Measurements from ENCODE around the gene KAZN.

The KAZN gene

DNA sequence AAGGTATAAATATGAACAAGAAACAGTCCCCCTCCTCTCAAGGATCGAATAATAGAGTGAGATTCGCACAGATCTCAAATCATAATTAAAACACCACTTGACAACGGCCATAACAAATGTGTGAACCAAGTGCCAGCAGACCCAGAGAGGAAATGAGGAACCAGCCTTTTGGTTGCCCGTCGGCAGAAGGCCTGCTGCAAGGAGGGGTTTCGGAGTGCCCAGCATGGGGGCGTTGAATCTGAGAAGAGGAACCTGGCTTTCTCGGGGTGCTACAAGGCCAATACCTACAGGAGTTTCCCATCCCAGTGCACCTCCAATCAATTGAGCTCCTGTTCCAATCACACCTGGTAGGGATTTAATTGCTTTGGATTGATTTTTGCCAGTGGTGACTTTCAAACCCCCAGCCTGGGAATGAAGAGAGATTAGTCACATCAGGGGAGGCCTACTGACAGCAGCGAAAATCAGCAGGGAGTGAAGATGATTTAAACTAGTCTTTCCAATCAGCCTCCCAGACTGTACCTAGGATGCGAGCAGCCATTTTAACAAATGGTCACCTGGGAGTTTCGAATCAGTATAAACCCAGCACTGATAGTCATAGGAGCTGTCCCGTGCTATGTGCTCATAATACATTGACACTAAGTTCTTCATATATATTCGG is 263.8 kb downstream of the KAZN start:
- no peak overlapping the region for H3K4me3 ChIP-seq (ENCODE audit: insufficient read depth, low read depth, low read length, poor library complexity, severe bottlenecking)
- no peaks in the 10 kb centered on the region for H3K36me3 ChIP-seq (ENCODE audit: control insufficient read depth, insufficient read depth, low read length)
- H3K27ac ChIP-seq (ENCODE audit: insufficient read depth, low read length, poor library complexity, severe bottlenecking), result no peak overlapping the region
- no peaks in the 10 kb centered on the region for H3K4me1 ChIP-seq (ENCODE audit: control insufficient read depth, insufficient read depth, low read length, poor library complexity, severe bottlenecking)
- no peaks in the 10 kb centered on the region for H3K27me3 ChIP-seq (replicated peaks; ENCODE audit: control insufficient read depth, insufficient read depth, low read length, poor library complexity, severe bottlenecking)
- no peaks in the 10 kb centered on the region for H3K9me3 ChIP-seq (ENCODE audit: control insufficient read depth, low read length)
- DNase-seq, result no peak

DNA sequence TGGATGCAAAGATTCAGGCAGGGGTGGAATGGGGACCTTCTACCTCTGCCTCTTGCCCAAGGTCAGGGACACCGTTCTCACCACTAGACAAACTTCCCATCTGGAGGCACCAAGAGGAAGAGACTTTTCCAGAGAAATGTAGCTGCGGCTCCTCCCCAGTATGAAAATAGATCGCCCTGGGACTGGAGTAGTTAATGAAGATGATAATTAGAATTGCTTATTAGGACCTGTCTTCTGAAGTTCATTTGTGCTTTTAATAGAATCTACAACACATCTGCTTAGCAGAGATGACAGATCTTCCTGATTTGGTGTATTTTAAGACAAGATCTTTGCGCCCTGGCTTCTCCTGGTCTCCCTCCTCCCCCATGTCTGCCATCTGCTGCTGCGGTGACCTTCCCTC is 266.6 kb downstream of the KAZN start:
- Histone ChIP-seq H3K36me3 (ENCODE audit: control insufficient read depth, insufficient read depth, low read length) (no peaks in the 10 kb centered on the region), H3K4me1 (ENCODE audit: control insufficient read depth, insufficient read depth, low read length, poor library complexity, severe bottlenecking) (no peaks in the 10 kb centered on the region), H3K27ac (ENCODE audit: insufficient read depth, low read length, poor library complexity, severe bottlenecking) (no peak overlapping the region), H3K9me3 (ENCODE audit: control insufficient read depth, low read length) (no peaks in the 10 kb centered on the region), H3K27me3 (replicated peaks; ENCODE audit: control insufficient read depth, insufficient read depth, low read length, poor library complexity, severe bottlenecking) (no peaks in the 10 kb centered on the region), H3K4me3 (ENCODE audit: insufficient read depth, low read depth, low read length, poor library complexity, severe bottlenecking) (no peak overlapping the region)
- no peak for DNase-seq

DNA sequence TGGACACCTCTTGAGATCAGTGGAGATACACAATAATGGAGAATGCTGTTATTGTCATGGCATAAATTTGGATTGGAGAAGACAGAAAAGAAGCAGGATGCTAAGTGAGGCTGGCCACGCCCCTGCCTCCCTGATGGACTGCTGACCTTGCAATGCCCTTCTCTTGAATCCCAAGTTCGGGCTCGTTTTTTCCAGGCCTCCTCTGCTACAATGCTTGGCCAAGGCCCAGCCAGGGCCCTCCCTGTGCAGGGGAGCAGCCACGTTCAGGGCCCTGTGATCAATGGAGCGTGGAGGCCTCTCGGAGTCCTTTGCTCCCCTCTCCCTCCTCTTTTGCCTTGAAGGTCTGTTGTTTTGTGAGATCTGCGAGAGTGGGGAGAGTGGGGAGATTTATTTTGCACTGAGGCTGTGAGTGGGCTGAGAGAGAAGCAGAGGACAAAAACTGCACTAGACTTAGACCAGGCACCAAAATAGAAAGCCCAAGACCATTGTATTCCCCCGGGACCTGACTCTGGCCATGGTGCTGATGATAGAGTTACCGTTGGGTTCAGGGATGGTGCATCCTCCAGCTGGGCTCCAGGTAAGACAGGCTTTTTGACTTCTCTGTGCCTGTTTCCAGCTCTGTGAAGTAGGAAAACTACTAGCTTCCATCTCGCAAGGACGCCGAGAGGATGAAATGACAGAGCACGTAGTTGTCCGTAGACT is 268.6 kb downstream of the KAZN start:
- H3K36me3 ChIP-seq (ENCODE audit: control insufficient read depth, insufficient read depth, low read length), result no peaks in the 10 kb centered on the region
- no peak for DNase-seq
- no peak overlapping the region for H3K27ac ChIP-seq (ENCODE audit: insufficient read depth, low read length, poor library complexity, severe bottlenecking)
- H3K9me3 ChIP-seq (ENCODE audit: control insufficient read depth, low read length), result no peaks in the 10 kb centered on the region
- H3K27me3 ChIP-seq (replicated peaks; ENCODE audit: control insufficient read depth, insufficient read depth, low read length, poor library complexity, severe bottlenecking), result no peaks in the 10 kb centered on the region
- H3K4me1 ChIP-seq (ENCODE audit: control insufficient read depth, insufficient read depth, low read length, poor library complexity, severe bottlenecking), result no peaks in the 10 kb centered on the region
- H3K4me3 ChIP-seq (ENCODE audit: insufficient read depth, low read depth, low read length, poor library complexity, severe bottlenecking), result no peak overlapping the region

DNA sequence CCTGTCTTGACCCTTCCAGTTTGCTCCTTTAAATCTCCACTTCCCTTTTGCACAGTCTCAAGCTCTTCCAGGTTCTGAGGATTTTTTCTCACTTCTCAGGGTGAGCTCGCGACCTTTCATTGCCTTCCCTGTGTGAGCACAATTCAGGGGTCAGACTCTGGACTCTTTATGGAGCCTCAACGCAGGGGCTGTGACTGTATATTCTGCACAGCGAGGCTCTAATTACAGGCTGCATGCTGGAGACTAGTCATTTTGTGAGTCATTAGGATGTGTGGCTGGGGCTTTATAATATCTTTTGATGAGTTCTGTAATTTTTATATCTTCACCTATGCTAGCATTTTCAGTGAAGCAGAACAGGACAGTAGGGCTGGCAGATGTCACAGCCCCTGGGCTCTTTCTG is 270.7 kb downstream of the KAZN start:
- H3K9me3 ChIP-seq (ENCODE audit: control insufficient read depth, low read length), result no peaks in the 10 kb centered on the region

DNA sequence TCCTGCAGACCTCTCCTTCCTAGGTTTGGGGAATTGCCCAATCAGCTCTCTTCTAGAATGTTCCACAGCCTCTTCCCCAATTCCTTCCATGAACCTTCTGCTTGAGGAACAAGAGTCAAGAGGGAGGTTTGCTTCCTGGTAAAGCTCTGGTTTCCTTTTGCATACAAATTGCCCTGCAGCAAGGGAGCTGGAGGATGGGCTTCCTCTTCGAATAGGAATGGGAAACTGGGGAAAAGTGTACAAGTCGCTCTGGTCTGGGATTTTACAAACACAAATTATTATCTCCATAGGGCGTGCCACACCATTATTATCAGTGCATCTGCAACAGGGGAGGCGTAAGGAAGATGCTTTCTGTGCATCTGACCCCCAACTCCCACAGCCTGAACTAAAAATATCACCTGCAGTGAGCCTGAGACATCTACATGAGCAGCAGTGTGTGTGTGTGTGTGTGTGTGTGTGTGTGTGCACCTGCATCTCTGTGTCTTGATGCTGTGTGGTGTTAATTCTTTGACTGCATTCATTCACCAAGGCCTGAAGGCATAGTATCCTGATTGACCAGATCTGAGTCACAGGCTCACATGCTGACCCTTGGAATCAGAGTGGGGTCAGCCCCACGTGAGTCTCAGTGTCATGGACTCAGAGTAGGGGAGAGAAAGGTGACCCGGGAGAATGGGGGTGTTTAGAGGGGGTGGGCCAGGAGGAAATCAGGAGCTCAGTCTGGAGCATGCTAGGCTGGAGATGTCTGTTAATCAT is 272.9 kb downstream of the KAZN start:
- Histone ChIP-seq H3K4me3 (ENCODE audit: insufficient read depth, low read depth, low read length, poor library complexity, severe bottlenecking) (no peak overlapping the region), H3K27me3 (replicated peaks; ENCODE audit: control insufficient read depth, insufficient read depth, low read length, poor library complexity, severe bottlenecking) (no peaks in the 10 kb centered on the region), H3K4me1 (ENCODE audit: control insufficient read depth, insufficient read depth, low read length, poor library complexity, severe bottlenecking) (no peaks in the 10 kb centered on the region), H3K9me3 (ENCODE audit: control insufficient read depth, low read length) (no peaks in the 10 kb centered on the region), H3K36me3 (ENCODE audit: control insufficient read depth, insufficient read depth, low read length) (no peaks in the 10 kb centered on the region), H3K27ac (ENCODE audit: insufficient read depth, low read length, poor library complexity, severe bottlenecking) (no peak overlapping the region)
- no peak for DNase-seq

More for the DNA sequence above, 270.7 kb downstream of the KAZN start:
- Histone ChIP-seq H3K27me3 (replicated peaks; ENCODE audit: control insufficient read depth, insufficient read depth, low read length, poor library complexity, severe bottlenecking) (no peaks in the 10 kb centered on the region), H3K36me3 (ENCODE audit: control insufficient read depth, insufficient read depth, low read length) (no peaks in the 10 kb centered on the region), H3K27ac (ENCODE audit: insufficient read depth, low read length, poor library complexity, severe bottlenecking) (no peak overlapping the region), H3K4me1 (ENCODE audit: control insufficient read depth, insufficient read depth, low read length, poor library complexity, severe bottlenecking) (no peaks in the 10 kb centered on the region), H3K4me3 (ENCODE audit: insufficient read depth, low read depth, low read length, poor library complexity, severe bottlenecking) (no peak overlapping the region)
- no peak for DNase-seq

DNA sequence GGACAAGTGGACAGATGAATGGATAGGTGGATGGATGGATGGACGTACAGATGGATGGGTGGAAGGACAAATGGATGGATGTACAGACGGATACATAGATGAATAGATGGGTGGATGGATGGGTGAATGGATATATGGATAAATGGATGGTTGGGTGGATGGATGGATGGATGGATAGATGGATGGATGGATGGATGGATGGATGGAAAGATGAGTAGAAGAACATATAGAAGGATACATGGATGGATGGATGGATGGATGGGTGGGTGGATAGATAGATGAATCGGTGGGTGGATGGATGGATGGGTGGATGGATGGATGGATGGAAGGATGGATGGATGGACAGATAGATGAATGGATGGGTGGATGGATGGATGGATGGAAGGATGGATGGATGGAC is 274.3 kb downstream of the KAZN start:
- no peak overlapping the region for H3K4me3 ChIP-seq (ENCODE audit: insufficient read depth, low read depth, low read length, poor library complexity, severe bottlenecking)
- H3K4me1 ChIP-seq (ENCODE audit: control insufficient read depth, insufficient read depth, low read length, poor library complexity, severe bottlenecking), result no peaks in the 10 kb centered on the region
- no peaks in the 10 kb centered on the region for H3K36me3 ChIP-seq (ENCODE audit: control insufficient read depth, insufficient read depth, low read length)
- no peaks in the 10 kb centered on the region for H3K9me3 ChIP-seq (ENCODE audit: control insufficient read depth, low read length)
- H3K27me3 ChIP-seq (replicated peaks; ENCODE audit: control insufficient read depth, insufficient read depth, low read length, poor library complexity, severe bottlenecking), result no peaks in the 10 kb centered on the region
- H3K27ac ChIP-seq (ENCODE audit: insufficient read depth, low read length, poor library complexity, severe bottlenecking), result no peak overlapping the region
- DNase-seq, result no peak

DNA sequence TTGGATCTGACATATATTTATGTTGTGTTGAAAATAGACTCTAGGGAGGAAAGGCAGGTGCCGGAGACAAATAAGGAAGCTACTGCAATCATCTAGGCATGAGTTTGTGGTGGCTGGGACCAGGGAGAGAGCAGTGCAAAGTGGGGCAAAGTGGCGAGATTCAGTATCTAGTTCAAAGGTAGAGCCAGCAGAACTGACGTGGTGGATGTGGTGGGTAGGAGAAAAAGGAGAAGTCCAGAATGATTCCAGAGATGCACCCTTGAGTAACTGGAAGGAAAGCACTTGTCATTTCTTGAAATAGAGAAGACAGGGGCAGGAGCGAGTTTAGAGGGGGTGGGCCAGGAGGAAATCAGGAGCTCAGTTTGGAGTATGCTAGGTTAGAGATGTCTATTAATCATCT is 275.2 kb downstream of the KAZN start:
- no peaks in the 10 kb centered on the region for H3K36me3 ChIP-seq (ENCODE audit: control insufficient read depth, insufficient read depth, low read length)
- no peak for DNase-seq
- no peaks in the 10 kb centered on the region for H3K4me1 ChIP-seq (ENCODE audit: control insufficient read depth, insufficient read depth, low read length, poor library complexity, severe bottlenecking)
- no peaks in the 10 kb centered on the region for H3K27me3 ChIP-seq (replicated peaks; ENCODE audit: control insufficient read depth, insufficient read depth, low read length, poor library complexity, severe bottlenecking)
- no peaks in the 10 kb centered on the region for H3K9me3 ChIP-seq (ENCODE audit: control insufficient read depth, low read length)
- H3K4me3 ChIP-seq (ENCODE audit: insufficient read depth, low read depth, low read length, poor library complexity, severe bottlenecking), result no peak overlapping the region
- H3K27ac ChIP-seq (ENCODE audit: insufficient read depth, low read length, poor library complexity, severe bottlenecking), result no peak overlapping the region

DNA sequence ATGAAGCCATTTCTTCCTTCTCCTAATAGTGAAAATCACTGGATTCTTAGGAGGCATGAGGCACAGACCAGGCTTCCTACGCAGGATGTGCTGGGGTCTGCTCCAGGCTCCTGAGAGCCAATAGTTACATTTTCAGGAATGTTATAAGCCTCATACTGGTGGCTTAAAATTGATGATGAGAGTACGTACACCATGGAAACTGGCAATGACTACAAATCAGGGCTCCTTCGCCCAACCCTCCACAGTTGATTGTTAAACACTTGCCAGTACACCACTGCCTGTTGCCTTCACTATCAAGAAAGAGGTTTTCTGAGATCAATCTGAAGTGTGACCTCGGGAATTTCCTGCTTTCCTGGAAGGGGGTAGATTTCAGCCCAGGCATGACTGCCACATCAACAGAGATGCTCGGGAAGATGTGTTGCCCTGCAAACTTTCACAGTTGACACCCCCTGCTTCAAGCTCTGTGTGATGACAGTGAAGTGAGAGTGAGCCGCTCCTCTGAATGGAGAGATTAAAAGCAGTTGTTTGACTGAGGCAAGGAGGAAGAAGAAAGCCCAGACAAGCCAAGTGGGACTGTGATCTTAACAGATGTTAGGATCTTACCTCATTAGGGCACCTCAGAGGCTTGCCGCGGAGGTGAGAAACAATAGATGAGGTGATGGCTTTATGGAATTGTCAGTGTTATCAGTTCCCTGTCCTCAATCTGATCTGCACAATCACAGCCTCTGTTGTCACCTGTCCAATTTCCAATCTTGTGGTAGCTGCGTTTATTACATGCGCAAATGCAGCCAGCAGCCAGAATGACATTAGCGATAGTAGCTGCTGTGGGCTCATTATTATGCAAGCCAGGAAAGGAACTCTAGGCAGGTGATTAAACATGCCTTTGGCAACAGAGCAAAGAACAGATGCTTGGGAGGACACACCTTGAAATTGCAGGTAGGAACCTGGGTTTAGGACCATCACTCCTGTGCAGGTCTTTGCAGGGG is 277.3 kb downstream of the KAZN start:
- H3K27ac ChIP-seq (ENCODE audit: insufficient read depth, low read length, poor library complexity, severe bottlenecking), result no peak overlapping the region
- no peaks in the 10 kb centered on the region for H3K4me1 ChIP-seq (ENCODE audit: control insufficient read depth, insufficient read depth, low read length, poor library complexity, severe bottlenecking)
- no peaks in the 10 kb centered on the region for H3K27me3 ChIP-seq (replicated peaks; ENCODE audit: control insufficient read depth, insufficient read depth, low read length, poor library complexity, severe bottlenecking)
- no peak for DNase-seq
- H3K36me3 ChIP-seq (ENCODE audit: control insufficient read depth, insufficient read depth, low read length), result no peaks in the 10 kb centered on the region
- H3K4me3 ChIP-seq (ENCODE audit: insufficient read depth, low read depth, low read length, poor library complexity, severe bottlenecking), result no peak overlapping the region
- H3K9me3 ChIP-seq (ENCODE audit: control insufficient read depth, low read length), result no peaks in the 10 kb centered on the region

DNA sequence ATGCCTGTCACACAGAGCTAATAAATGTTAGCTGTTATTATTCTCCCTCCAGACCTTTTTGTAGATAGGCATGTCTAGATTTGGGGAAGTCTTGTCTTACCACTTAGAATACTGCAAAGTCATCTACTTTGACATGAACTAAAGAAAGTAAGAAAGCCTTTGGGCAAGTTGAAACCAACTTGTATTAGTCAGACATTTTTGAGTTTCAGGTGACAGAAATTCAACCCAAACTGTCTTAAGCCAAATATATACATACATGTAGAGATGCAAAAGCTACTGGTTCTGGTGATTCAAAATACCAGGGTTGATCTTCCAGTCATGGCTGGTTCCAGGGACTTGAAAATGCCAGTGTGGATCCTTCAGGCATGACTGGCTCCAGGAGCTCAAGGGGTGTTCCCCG is 278.3 kb downstream of the KAZN start:
- no peaks in the 10 kb centered on the region for H3K4me1 ChIP-seq (ENCODE audit: control insufficient read depth, insufficient read depth, low read length, poor library complexity, severe bottlenecking)

More for the DNA sequence above, 278.3 kb downstream of the KAZN start:
- Histone ChIP-seq H3K4me3 (ENCODE audit: insufficient read depth, low read depth, low read length, poor library complexity, severe bottlenecking) (no peak overlapping the region), H3K27ac (ENCODE audit: insufficient read depth, low read length, poor library complexity, severe bottlenecking) (no peak overlapping the region), H3K36me3 (ENCODE audit: control insufficient read depth, insufficient read depth, low read length) (no peaks in the 10 kb centered on the region), H3K9me3 (ENCODE audit: control insufficient read depth, low read length) (no peaks in the 10 kb centered on the region), H3K27me3 (replicated peaks; ENCODE audit: control insufficient read depth, insufficient read depth, low read length, poor library complexity, severe bottlenecking) (no peaks in the 10 kb centered on the region)
- no peak for DNase-seq
